ENCODE data around the gene PIGV. TPM values are rescaled to one million over a fixed set of nuclear protein-coding genes. Genes with fewer than 3 reads are reported as not detected.
A peak's percentile ranks its signal among the peaks of the same experiment; 100 is the strongest.

Gene PIGV
- total and polyA plus RNA-seq, 2 donors (not counting 1 experiment from before 2014, with no cell fraction given): 9.2 to 17.4 TPM

DNA sequence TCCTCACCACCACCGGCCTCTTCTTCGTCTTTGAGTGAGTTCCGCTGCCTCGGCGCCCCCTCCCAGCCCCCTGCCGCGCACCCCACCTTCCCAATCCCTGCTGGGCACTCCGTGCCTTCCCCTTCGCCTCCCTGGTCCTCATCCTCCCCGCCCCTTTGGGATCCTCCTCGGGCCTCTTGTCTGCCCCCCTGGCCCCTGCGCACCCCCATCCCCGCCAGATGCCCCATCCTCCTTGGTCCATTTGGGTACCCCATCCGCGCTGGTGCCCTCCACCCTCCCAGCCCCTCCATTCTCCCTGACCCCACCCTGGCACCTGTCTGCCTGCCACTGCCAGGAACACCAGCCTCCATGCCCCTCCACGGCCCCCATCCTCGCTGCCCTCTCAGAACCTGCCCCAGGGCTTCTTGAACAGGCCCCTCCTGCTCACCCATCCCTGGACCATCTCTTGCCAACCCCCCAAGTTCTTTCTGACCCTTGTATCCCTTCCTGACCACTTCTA lies 39.4 kb downstream of the PIGV start:
- peak overlapping the region; percentile 84 for H3K27ac Mint-ChIP-seq
- no peak for TF ChIP-seq EZH2 (IDR thresholded peaks at IDR 0.05; ENCODE audit: borderline replicate concordance, insufficient read depth, low read depth, low read length, poor library complexity, severe bottlenecking)
- TF ChIP-seq, protein P1, sequence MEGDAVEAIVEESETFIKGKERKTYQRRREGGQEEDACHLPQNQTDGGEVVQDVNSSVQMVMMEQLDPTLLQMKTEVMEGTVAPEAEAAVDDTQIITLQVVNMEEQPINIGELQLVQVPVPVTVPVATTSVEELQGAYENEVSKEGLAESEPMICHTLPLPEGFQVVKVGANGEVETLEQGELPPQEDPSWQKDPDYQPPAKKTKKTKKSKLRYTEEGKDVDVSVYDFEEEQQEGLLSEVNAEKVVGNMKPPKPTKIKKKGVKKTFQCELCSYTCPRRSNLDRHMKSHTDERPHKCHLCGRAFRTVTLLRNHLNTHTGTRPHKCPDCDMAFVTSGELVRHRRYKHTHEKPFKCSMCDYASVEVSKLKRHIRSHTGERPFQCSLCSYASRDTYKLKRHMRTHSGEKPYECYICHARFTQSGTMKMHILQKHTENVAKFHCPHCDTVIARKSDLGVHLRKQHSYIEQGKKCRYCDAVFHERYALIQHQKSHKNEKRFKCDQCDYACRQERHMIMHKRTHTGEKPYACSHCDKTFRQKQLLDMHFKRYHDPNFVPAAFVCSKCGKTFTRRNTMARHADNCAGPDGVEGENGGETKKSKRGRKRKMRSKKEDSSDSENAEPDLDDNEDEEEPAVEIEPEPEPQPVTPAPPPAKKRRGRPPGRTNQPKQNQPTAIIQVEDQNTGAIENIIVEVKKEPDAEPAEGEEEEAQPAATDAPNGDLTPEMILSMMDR (IDR thresholded peaks at IDR 0.05): no peak
- Histone ChIP-seq H3K4me3 (ENCODE audit: control extremely low read depth in 1 of 5, extremely low read depth in 1 of 5, insufficient read depth in 1 of 5, low read depth in 2 of 5, low read length in 4 of 5) (peak overlapping the region; percentile 48 to 89 (median 66)), H3K9ac (ENCODE audit: low read length) (peak overlapping the region; percentile 65), H3K4me1 (ENCODE audit: control insufficient read depth in 2 of 2, insufficient read depth in 2 of 2, low read length in 2 of 2) (peaks cover 30 to 47% of the 10 kb centered on the region in 2 donors), H3K4me2 (replicated peaks; ENCODE audit: low read depth, low read length, poor library complexity, severe bottlenecking) (peak overlapping the region; percentile 99), H3K79me2 (ENCODE audit: control insufficient read depth, insufficient read depth, low read length) (peaks cover 22% of the 10 kb centered on the region), H3K36me3 (replicated peaks in 1 of 2; ENCODE audit: control extremely low read depth in 1 of 2, control insufficient read depth in 1 of 2, extremely low read depth in 1 of 2, insufficient read depth in 2 of 2, low read length in 1 of 2) (peaks cover 0 to 5% of the 10 kb centered on the region in 2 experiments), H4K20me1 (ENCODE audit: control insufficient read depth, insufficient read depth, low read length, poor library complexity, severe bottlenecking) (peaks cover 14% of the 10 kb centered on the region), H3K27ac (ENCODE audit: low read length in 2 of 2) (peak overlapping the region; percentile 22 to 64), H3K9me3 (ENCODE audit: control extremely low read depth in 1 of 3, control insufficient read depth in 2 of 3, insufficient read depth in 1 of 3, low read length in 2 of 3) (no peaks in the 10 kb centered on the region), H3K27me3 (replicated peaks in 1 of 4; ENCODE audit: control extremely low read depth in 1 of 4, control insufficient read depth in 3 of 4, insufficient read depth in 4 of 4, low read length in 3 of 4) (peaks cover 0 to 16% (median 4%) of the 10 kb centered on the region in 4 experiments), H2AFZ (ENCODE audit: insufficient read depth, low read depth, low read length, poor library complexity, severe bottlenecking) (peak overlapping the region; percentile 56)
- ChIA-PET POLR2A (no interaction called here), CTCF (no interaction called here)
- no peaks in the 10 kb centered on the region for H3K9me3 Mint-ChIP-seq (ENCODE audit: insufficient read depth)
- ATAC-seq (ENCODE audit: low read depth): no peak
- no peak for DNase-seq
- H3K4me3 Mint-ChIP-seq: peak overlapping the region; percentile 87
- intact Hi-C loops (cut with micrococcal nuclease): no loop called here
- H3K4me1 Mint-ChIP-seq: peaks cover 54% of the 10 kb centered on the region
- WGBS (ENCODE audit: insufficient coverage): 3% methylated on average over 14 of the region's 17 CpGs
- H3K27me3 Mint-ChIP-seq: peaks cover 7% of the 10 kb centered on the region

DNA sequence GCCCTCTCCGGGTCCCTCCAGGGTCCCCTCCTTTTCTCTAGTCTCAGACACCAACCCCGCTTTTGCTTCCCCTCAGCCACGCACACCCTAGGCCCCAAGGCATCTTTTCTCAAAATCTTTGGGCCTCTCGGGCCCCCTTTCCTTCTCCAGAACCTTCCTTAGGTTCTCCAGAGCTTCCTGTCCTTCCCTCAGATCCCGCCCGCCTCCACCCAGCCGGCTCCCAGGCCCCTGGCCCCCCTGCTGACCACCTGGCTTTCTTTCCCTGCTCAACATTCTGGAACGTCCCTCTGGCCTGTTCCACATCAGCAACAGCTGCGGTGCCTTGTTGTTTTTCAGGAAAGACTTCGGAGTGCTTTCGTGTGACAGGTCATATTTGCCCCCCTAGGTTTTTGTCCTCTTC lies 39.9 kb downstream of the PIGV start:
- Histone ChIP-seq H3K27ac (ENCODE audit: low read length in 2 of 2) (peak overlapping the region; percentile 22 to 64), H3K27me3 (replicated peaks in 1 of 4; ENCODE audit: control extremely low read depth in 1 of 4, control insufficient read depth in 3 of 4, insufficient read depth in 4 of 4, low read length in 3 of 4) (peaks cover 0 to 14% (median 4%) of the 10 kb centered on the region in 4 experiments), H3K4me2 (replicated peaks; ENCODE audit: low read depth, low read length, poor library complexity, severe bottlenecking) (peak overlapping the region; percentile 99), H3K4me1 (ENCODE audit: control insufficient read depth in 2 of 2, insufficient read depth in 2 of 2, low read length in 2 of 2) (peaks cover 33 to 52% of the 10 kb centered on the region in 2 donors), H4K20me1 (ENCODE audit: control insufficient read depth, insufficient read depth, low read length, poor library complexity, severe bottlenecking) (peaks cover 14% of the 10 kb centered on the region), H3K9ac (ENCODE audit: low read length) (peak overlapping the region; percentile 65), H3K36me3 (replicated peaks in 1 of 2; ENCODE audit: control extremely low read depth in 1 of 2, control insufficient read depth in 1 of 2, extremely low read depth in 1 of 2, insufficient read depth in 2 of 2, low read length in 1 of 2) (peaks cover 0 to 5% of the 10 kb centered on the region in 2 experiments), H3K9me3 (ENCODE audit: control extremely low read depth in 1 of 3, control insufficient read depth in 2 of 3, insufficient read depth in 1 of 3, low read length in 2 of 3) (no peaks in the 10 kb centered on the region), H2AFZ (ENCODE audit: insufficient read depth, low read depth, low read length, poor library complexity, severe bottlenecking) (peak overlapping the region; percentile 56), H3K79me2 (ENCODE audit: control insufficient read depth, insufficient read depth, low read length) (peaks cover 22% of the 10 kb centered on the region), H3K4me3 (ENCODE audit: control extremely low read depth in 1 of 5, extremely low read depth in 1 of 5, insufficient read depth in 1 of 5, low read depth in 2 of 5, low read length in 4 of 5) (peak overlapping the region; percentile 48 to 89 (median 66))
- no peak for DNase-seq
- H3K4me1 Mint-ChIP-seq: peaks cover 58% of the 10 kb centered on the region
- peak overlapping the region; percentile 87 for H3K4me3 Mint-ChIP-seq
- no peak for ATAC-seq (ENCODE audit: low read depth)
- WGBS (ENCODE audit: insufficient coverage): 64% methylated on average over 10 of the region's 11 CpGs
- CTCF ChIA-PET: interaction anchor here (0.8 to 4.4 kb wide), 3 partner anchors 17 to 39 kb away, joined by 3 to 19 read pairs (median 8); no protein-coding TSS in a partner anchor
- TF ChIP-seq, protein P1 (IDR thresholded peaks at IDR 0.05): no peak
- peaks cover 7% of the 10 kb centered on the region for H3K27me3 Mint-ChIP-seq
- H3K27ac Mint-ChIP-seq: peak overlapping the region; percentile 84
- no peaks in the 10 kb centered on the region for H3K9me3 Mint-ChIP-seq (ENCODE audit: insufficient read depth)
- POLR2A ChIA-PET: interaction anchor here (1.0 kb wide), 1 partner anchor 39 kb away, joined by 3 read pairs; no protein-coding TSS in a partner anchor
- intact Hi-C loops (cut with micrococcal nuclease): no loop called here
